Right lobe of liver (tissue), 6 donors: Measurements from ENCODE around the gene TSTD1. TPM values are rescaled to one million over a fixed set of nuclear protein-coding genes. Genes with fewer than 3 reads are reported as not detected.
"Not testable (repeated sequence)": the region's sequence is repeated elsewhere in the genome, so short reads cannot be mapped to it uniquely, and the experiment has no call there.

ENCODE experiments used
- ATAC-seq, 4 donors: fragments of 200-7000 bp; cut with Tn5 transposase; one replicate each; pipeline ENCODE4 v1.9.1; 2020; ENCODE audit warnings: mild to moderate bottlenecking in 4 of 4, moderate library complexity in 4 of 4
- DNase-seq, 3 donors: peaks; one replicate each; pipeline ENCODE4 v3.0.0-alpha.2; 2020
- H3K27ac ChIP-seq, 3 donors: fragments of 200-600 bp; one replicate each; pipeline ENCODE4 v1.8.0; 2022
- H3K27me3 ChIP-seq, 2 donors: fragments of 200-600 bp; one replicate each; pipeline ENCODE4 v1.8.0; 2022
- H3K36me3 ChIP-seq, 4 donors: fragments of 200-600 bp; sonication (generic) in 1 of 4; one replicate each; pipeline versions ENCODE4 v1.5.1 to v1.8.0; 2017 to 2022; ENCODE audit warnings: control low read depth in 1 of 4
- H3K4me1 ChIP-seq, 4 donors: fragments of 200-600 bp; sonication (generic) in 1 of 4; one replicate each; pipeline versions ENCODE4 v1.5.1 to v1.8.0; 2017 to 2022; ENCODE audit warnings: control low read depth in 1 of 4
- H3K4me3 ChIP-seq, 3 donors: fragments of 200-600 bp; one replicate each; pipeline ENCODE4 v1.8.0; 2022
- H3K9me3 ChIP-seq, 4 donors: fragments of 200-600 bp; sonication (generic) in 1 of 4; one replicate each; pipeline versions ENCODE4 v1.5.1 to v1.8.0; 2017 to 2022; ENCODE audit warnings: control low read depth in 1 of 4
- POLR2A ChIP-seq: fragments of 450-650 bp; IDR thresholded peaks from one replicate; pipeline ENCODE4 v1.6.1; 2017; ENCODE audit warnings: antibody characterized with exemption, mild to moderate bottlenecking
- WGBS: methylation state at CpG from one replicate; pipeline ENCODE4 v1.1.6; 2018; ENCODE audit warnings: low coverage, low lambda C conversion rate; ENCODE audit not compliant: insufficient coverage; ENCODE audit errors: missing lambda C conversion rate; 5-methylcytosine and 5-hydroxymethylcytosine counted together
- intact Hi-C, 2 donors: fragments of 100-400 bp; cut with DNase I; formaldehyde crosslinking; loops; one replicate each; pipeline versions ENCODE4 v1.11.2 to v1.14.1; 2022
- total RNA-seq, 6 experiments: library from RNA; depleted of rRNA in 2 of 6; stranded (reverse); fragments of >200 nt in 2 of 6; fragmentation: NEBNext Ultra II Directional in 3 of 6; extraction: Animal tissue kit (Norgen Biotek cat#: 25700) in 3 of 6; gene quantifications; one replicate each; pipeline versions ENCODE4 v1.1.0 to v1.2.4, GENCODE V29; 2016 to 2023
- TF ChIP-seq, protein P1 (sequence below), 4 donors: fragments of 200-600 bp in 3 of 4; fragments of 450-650 bp in 1 of 4; IDR thresholded peaks; one replicate each; pipeline versions ENCODE4 v1.5.1 to v1.8.0; 2016 to 2022; ENCODE audit warnings: antibody characterized with exemption in 4 of 4, mild to moderate bottlenecking in 2 of 4
- donor health status: DM: no; HTN: yes; CAD: no.
- donor health status: DM: no; HTN: no; CAD: no.
- donor health status: DM: no; HTN: no; CAD: no.
- donor health status: DM: no; HTN: yes; CAD: no.
- donor health status: DM: no; HTN: yes; CAD: no.

Gene TSTD1
- total RNA-seq, 6 experiments from 2014 or later: 16.3 to 60.8 (median 28.3) TPM

DNA sequence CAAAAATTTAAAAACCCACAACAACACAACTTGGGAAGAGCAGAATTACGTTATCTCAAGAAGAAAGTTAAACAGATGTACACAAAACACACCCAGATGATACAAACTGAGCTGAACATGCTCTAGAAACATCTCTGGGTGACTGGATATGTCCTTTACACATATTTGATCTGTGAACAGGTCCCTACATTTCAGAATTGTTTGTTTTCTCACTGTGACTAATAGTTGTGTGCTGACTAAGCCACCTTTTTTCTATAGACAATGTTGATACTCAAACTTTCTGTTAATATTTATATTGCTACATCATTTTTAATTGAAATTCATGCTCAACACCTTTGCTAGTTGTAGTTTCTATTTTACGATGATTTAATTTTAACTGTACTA lies 16.8 kb downstream of the TSTD1 start:
- Histone ChIP-seq H3K36me3 (no peaks in the 10 kb centered on the region), H3K4me1 (peaks cover 0 to 30% (median 14%) of the 10 kb centered on the region in 4 donors), H3K27ac (peak overlapping the region; percentile 97 to 98 (median 97)), H3K4me3 (peak overlapping the region; percentile 70 to 91 (median 78)), H3K27me3 (no peaks in the 10 kb centered on the region), H3K9me3 (no peaks in the 10 kb centered on the region)
- TF ChIP-seq, protein P1, sequence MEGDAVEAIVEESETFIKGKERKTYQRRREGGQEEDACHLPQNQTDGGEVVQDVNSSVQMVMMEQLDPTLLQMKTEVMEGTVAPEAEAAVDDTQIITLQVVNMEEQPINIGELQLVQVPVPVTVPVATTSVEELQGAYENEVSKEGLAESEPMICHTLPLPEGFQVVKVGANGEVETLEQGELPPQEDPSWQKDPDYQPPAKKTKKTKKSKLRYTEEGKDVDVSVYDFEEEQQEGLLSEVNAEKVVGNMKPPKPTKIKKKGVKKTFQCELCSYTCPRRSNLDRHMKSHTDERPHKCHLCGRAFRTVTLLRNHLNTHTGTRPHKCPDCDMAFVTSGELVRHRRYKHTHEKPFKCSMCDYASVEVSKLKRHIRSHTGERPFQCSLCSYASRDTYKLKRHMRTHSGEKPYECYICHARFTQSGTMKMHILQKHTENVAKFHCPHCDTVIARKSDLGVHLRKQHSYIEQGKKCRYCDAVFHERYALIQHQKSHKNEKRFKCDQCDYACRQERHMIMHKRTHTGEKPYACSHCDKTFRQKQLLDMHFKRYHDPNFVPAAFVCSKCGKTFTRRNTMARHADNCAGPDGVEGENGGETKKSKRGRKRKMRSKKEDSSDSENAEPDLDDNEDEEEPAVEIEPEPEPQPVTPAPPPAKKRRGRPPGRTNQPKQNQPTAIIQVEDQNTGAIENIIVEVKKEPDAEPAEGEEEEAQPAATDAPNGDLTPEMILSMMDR (IDR thresholded peaks at IDR 0.05): no peak
- TF ChIP-seq POLR2A: peak; percentile 5
- 72% methylated on average over 2 of the region's 2 CpGs for WGBS
- peak in 1 of 4 donors; percentile 41 for ATAC-seq
- DNase-seq: no peak
- intact Hi-C loops: no loop called here

DNA sequence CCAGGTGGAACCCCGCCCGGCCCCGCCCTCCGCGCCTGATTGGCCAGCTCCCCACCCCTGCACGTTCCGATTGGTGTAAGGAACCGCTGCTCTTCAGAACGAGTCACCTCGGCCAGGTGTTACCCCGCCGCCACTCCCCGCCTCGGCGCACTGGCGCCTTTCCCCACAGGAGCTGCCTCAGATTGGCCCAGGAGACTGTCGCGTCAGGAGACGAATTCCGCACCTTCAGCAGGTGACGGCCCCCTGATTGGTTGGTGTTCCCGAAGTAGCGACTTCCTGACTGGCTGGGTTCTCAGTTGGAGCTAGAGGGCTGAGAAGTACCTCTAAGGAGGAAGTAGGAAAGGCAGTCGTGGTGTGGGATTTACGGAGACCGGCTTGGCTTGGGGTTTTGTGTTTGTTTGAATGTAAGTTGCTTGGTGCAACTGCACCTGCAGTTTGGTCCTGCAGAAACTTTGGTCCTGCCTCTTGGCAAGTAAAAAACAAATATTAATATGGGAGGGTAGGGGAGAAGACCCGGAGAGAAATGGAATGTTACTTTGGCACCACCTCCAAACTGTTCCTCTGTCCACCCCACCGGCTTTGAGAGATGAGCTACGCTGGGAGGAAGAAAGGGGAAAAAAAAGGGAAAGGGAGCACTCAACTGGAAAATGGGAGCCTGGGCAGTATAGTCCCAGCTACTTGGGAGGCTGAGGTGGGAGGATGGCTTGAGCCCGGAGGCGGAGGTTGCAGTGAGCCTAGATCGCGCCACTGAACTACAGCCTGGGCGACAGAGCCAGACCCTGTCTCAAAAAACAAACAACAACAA lies 17.4 kb downstream of the TSTD1 start:
- H3K4me3 ChIP-seq: peak overlapping the region; percentile 70 to 91 (median 78)
- peak overlapping the region; percentile 97 to 98 (median 97) for H3K27ac ChIP-seq
- no peaks in the 10 kb centered on the region for H3K27me3 ChIP-seq
- peaks cover 0 to 33% (median 16%) of the 10 kb centered on the region in 4 donors for H3K4me1 ChIP-seq
- intact Hi-C loops: no loop called here
- DNase-seq: peak; percentile 96 to 98 (median 98)
- peak; percentile 75 to 96 (median 92) for ATAC-seq
- peak; percentile 70 for TF ChIP-seq POLR2A
- TF ChIP-seq, protein P1 (IDR thresholded peaks at IDR 0.05): no peak
- no peaks in the 10 kb centered on the region for H3K9me3 ChIP-seq
- WGBS: 33% methylated on average over 13 of the region's 34 CpGs
- H3K36me3 ChIP-seq: no peaks in the 10 kb centered on the region

DNA sequence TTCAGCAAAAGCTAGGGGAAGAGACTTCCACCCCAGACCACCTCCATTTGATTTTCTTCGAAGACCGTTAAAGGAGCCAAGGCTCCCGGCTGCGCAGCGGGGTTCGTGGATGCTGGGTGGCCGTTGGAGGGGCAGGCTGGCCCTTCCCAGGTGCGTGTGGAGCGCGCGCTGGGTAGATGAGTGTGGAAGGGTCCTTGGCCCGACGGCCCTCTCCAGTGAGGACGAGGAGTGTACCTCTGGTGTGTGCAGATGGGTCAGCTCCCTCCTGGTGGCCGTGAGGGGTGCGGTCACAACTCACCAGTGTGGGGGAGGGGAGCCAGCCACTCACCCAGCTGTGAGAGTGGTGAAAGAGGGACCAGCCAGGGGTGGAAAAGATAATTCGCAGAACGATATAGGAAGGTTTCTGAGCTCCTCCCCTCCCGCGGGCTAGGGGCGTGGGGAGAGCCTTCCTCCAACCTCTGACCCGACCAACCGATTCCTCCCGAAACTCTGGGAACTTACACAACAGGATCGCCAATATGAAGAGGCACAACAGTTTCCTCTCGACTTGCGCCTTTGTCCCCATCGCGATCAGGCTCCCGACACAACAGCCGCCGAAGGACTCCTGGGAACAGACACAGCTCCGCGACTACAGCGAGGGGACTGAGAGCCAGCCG lies 18.1 kb downstream of the TSTD1 start, which contains the start of gene F11R:
Gene F11R (minus strand): TSS at position 644 of the 656 bp plus-strand sequence. CDS start 79 bp downstream, at position 565.
- Histone ChIP-seq H3K4me3 (peak within 1 kb of the TSS; percentile 70 to 91 (median 78)), H3K27me3 (no peaks in the 10 kb centered on the region), H3K36me3 (no peaks in the 10 kb centered on the region), H3K4me1 (peaks cover 0 to 41% (median 16%) of the 10 kb centered on the region in 4 donors), H3K9me3 (no peaks in the 10 kb centered on the region), H3K27ac (peak within 1 kb of the TSS; percentile 97 to 98 (median 97))
- ATAC-seq (peak; percentile 56 to 70 (median 59)), DNase-seq (peak; percentile 66 to 73 (median 72))
- peak; percentile 72 for TF ChIP-seq POLR2A
- TF ChIP-seq, protein P1 (IDR thresholded peaks at IDR 0.05): peak in 1 of 4 donors; percentile 43
- WGBS: 0% methylated on average over 18 of the region's 36 CpGs
- intact Hi-C loops: no loop called here

DNA sequence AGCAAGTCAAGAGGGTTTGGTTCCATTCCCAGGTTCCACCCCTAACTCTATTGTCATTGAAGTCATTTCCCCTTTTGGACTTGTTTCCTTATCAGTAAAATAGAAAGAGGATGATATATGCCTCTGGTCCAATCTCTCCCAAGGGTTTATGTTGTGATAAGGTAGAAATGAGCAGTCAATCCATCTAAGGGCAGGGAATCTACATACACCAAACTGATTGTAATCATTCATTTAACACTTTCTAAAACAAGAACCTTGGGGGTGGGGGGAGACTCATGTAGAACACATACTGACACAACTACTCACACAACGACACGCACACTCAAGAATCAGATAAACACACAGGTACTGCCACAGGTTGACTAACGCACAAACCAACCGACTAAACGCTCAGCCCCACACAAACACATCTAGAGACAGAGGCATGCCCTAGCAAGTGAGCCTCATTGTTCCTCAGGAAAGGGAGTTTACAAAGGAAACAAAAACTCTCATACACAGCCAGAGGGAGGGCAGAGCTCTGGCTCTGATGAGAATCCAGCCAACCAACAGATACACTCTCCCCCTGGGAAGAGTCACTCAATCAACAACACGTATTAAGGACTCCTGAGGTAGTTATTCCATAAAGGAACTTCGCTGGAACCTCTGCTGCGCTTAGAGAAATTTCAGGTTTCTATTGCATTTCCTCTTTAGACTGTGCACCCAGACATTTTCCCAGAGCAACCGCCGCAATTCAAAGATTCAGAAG lies 18.8 kb downstream of the TSTD1 start:
- peak overlapping the region; percentile 70 to 91 (median 78) for H3K4me3 ChIP-seq
- no peaks in the 10 kb centered on the region for H3K36me3 ChIP-seq
- 2% methylated on average over 10 of the region's 10 CpGs for WGBS
- intact Hi-C loops: no loop called here
- H3K9me3 ChIP-seq: no peaks in the 10 kb centered on the region
- H3K27me3 ChIP-seq: no peaks in the 10 kb centered on the region
- H3K4me1 ChIP-seq: peaks cover 0 to 48% (median 18%) of the 10 kb centered on the region in 4 donors
- peak; percentile 4 to 34 (median 21) for ATAC-seq
- no peak for DNase-seq
- TF ChIP-seq POLR2A: peak; percentile 10
- TF ChIP-seq, protein P1 (IDR thresholded peaks at IDR 0.05): no peak
- H3K27ac ChIP-seq: peak overlapping the region; percentile 97 to 98 (median 97)

DNA sequence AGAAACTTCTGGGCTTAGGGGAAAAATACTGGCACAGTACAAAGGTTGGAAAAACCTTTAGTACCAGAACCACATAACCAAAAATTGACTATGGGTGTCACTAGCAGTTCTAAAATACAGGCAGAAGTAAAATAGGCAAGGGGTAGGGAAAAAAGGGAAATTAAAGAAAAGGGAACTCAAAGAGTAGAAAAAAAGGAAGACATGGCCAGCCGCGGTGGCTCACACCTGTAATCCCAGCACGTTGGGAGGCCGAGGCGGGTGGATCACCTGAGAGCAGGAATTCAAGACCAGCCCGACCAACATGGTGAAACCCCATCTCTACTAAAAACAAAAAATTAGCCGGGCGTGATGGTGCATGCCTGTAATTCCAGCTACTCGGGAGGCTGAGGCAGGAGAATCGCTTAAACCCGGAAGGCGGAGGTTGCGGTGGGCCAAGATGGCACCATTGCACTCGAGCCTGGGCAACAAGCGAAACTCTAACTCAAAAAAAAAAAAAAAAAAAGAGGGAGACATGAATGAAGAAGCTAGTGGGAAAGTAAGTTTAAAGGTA lies 19.6 kb downstream of the TSTD1 start:
- H3K9me3 ChIP-seq, ATAC-seq, H3K27me3 ChIP-seq, intact Hi-C loops, H3K36me3 ChIP-seq, DNase-seq: not testable (repeated sequence)
- Histone ChIP-seq H3K4me1 (peaks cover 0 to 55% (median 21%) of the 10 kb centered on the region in 4 donors), H3K4me3 (peak overlapping the region in 1 of 3 donors; percentile 70), H3K27ac (peak overlapping the region; percentile 97 to 98 (median 97))
- 59% methylated on average over 7 of the region's 15 CpGs for WGBS
